Measurements from ENCODE around the gene DGKD. TPM values are rescaled to one million over a fixed set of nuclear protein-coding genes. Genes with fewer than 3 reads are reported as not detected.

DGKD gene
- total RNA-seq, 2 donors from 2014 or later = 148 to 170 TPM

DNA sequence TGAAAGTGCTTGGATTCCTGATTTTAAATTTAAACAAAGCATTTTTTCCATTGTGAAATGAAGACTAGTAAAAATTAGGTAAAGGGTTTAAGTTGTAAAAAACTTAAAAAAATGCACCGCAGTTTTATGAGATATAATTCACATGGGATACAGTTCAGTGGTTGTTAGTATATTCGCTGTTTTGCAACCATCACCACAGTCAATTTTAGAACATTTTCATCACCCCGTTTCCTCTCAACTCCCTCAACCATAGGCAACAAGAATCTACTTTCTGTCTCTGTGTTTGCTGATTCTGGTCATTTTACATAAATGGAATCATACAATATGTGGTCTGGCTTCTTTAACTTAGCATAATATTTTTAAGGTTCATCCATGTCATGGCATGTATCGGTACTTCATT, 4.0 kb downstream of the DGKD start:
- Mint-ChIP-seq H3K4me3 (no peak overlapping the region), H3K36me3 (ENCODE audit: low read depth) (peaks cover 11% of the 10 kb centered on the region), H3K4me1 (peaks cover 55% of the 10 kb centered on the region), H3K27me3 (no peaks in the 10 kb centered on the region), H3K27ac (peak overlapping the region; percentile 9)
- DNase-seq = no peak
- H3K9me3 ChIP-seq (ENCODE audit: control insufficient read depth, low read length, poor library complexity, severe bottlenecking) = no peaks in the 10 kb centered on the region
- ATAC-seq = no peak

- no peak for DNase-seq
Observed at GRCh38 chr2:233358947-233359346, 4.7 kb downstream of the DGKD start.

DNA sequence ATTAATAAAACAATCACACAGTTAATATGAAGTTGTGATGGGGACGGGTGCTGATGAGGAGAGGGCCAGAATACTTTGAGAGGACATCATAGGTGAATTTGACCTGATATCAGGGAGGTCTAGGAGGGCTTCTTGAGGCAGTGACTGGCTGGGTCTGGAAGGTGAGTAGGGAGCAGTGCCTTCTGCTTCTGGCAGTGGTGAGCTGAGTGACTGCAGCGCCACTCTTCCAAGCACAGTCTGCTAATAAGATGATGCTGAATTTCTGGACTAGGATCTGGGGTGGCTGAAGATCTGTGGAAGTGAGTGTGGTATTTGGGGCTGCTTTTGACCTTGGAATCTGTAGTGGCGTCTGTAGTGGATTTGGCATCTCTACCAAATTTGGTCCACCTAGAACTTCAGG, 5.5 kb downstream of the DGKD start:
- Mint-ChIP-seq H3K27me3 (no peaks in the 10 kb centered on the region), H3K27ac (peak overlapping the region; percentile 83), H3K36me3 (ENCODE audit: low read depth) (peaks cover 9% of the 10 kb centered on the region), H3K4me3 (peak overlapping the region; percentile 9), H3K4me1 (peaks cover 49% of the 10 kb centered on the region)
- peaks cover 5% of the 10 kb centered on the region for H3K9me3 ChIP-seq (ENCODE audit: control insufficient read depth, low read length, poor library complexity, severe bottlenecking)
- no peak for DNase-seq
- no peak for ATAC-seq

More at GRCh38 chr2:233358947-233359346, 4.7 kb downstream of the DGKD start:
- Mint-ChIP-seq H3K4me1 (peaks cover 50% of the 10 kb centered on the region), H3K27ac (peak overlapping the region; percentile 9), H3K27me3 (no peaks in the 10 kb centered on the region), H3K36me3 (ENCODE audit: low read depth) (peaks cover 9% of the 10 kb centered on the region), H3K4me3 (no peak overlapping the region)
- ATAC-seq = no peak
- H3K9me3 ChIP-seq (ENCODE audit: control insufficient read depth, low read length, poor library complexity, severe bottlenecking) = peaks cover 5% of the 10 kb centered on the region

DNA sequence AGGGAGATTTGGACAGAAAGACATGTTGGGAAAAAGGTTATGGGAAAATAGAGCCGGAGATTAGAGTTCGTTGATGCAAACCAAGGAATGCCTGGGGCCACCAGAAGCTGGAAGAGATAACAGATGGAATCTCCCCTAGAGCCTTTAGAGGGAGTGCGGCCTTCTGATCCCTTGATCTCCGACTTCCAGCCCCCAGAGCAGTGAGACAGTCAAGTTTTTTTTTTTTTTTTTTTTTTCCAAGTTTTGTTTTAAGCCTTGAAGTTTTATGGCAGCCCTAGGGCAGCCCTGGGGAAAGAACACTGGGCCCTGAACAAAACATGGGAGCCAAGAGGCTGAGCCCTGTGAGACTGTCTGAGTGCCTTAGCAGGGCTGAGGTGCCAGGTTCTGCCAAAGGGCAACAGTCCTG, 6.5 kb downstream of the DGKD start:
- Mint-ChIP-seq H3K4me3 (no peak overlapping the region), H3K4me1 (peaks cover 41% of the 10 kb centered on the region), H3K36me3 (ENCODE audit: low read depth) (peaks cover 8% of the 10 kb centered on the region), H3K27me3 (no peaks in the 10 kb centered on the region), H3K27ac (peak overlapping the region; percentile 83)
- no peak for DNase-seq
- peaks cover 5% of the 10 kb centered on the region for H3K9me3 ChIP-seq (ENCODE audit: control insufficient read depth, low read length, poor library complexity, severe bottlenecking)
- no peak for ATAC-seq

GRCh38 chr2:233361297-233361696, 7.0 kb downstream of the DGKD start:
- no peaks in the 10 kb centered on the region for H3K27me3 Mint-ChIP-seq
- H3K36me3 Mint-ChIP-seq (ENCODE audit: low read depth) = peaks cover 6% of the 10 kb centered on the region
- H3K9me3 ChIP-seq (ENCODE audit: control insufficient read depth, low read length, poor library complexity, severe bottlenecking) = peaks cover 5% of the 10 kb centered on the region
- no peak for DNase-seq
- H3K4me3 Mint-ChIP-seq = no peak overlapping the region
- H3K4me1 Mint-ChIP-seq = peaks cover 41% of the 10 kb centered on the region
- no peak for ATAC-seq
- peak overlapping the region; percentile 83 for H3K27ac Mint-ChIP-seq

DNA sequence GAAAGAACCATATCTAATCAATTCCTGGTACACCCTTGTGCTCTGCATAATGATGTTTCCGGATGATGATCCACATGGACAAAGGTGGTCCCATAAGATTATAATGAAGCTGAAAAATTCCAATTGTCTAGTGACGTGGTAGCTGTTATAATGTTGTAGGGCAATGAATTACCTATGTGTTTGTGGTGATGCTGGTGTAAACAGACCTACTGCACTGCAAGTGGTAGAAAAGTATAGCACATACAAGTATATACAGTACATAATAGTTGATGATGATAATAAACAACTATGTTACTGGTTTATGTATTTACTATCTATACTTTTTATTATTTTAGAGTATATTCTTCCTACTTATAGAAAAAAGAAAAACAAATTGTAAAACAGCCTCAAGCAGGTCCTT, 8.4 kb downstream of the DGKD start:
- ATAC-seq (no peak), DNase-seq (no peak)
- H3K9me3 ChIP-seq (ENCODE audit: control insufficient read depth, low read length, poor library complexity, severe bottlenecking) = peaks cover 5% of the 10 kb centered on the region
- H3K27ac Mint-ChIP-seq = no peak overlapping the region
- H3K4me3 Mint-ChIP-seq = no peak overlapping the region
- peaks cover 9% of the 10 kb centered on the region for H3K36me3 Mint-ChIP-seq (ENCODE audit: low read depth)
- peaks cover 37% of the 10 kb centered on the region for H3K4me1 Mint-ChIP-seq
- no peaks in the 10 kb centered on the region for H3K27me3 Mint-ChIP-seq

GRCh38 chr2:233363744-233364235, 9.5 kb downstream of the DGKD start:
- Mint-ChIP-seq H3K27ac (no peak overlapping the region), H3K4me1 (peaks cover 32% of the 10 kb centered on the region)
- no peak for ATAC-seq

GRCh38 chr2:233365861-233366520, 11.7 kb downstream of the DGKD start:
- ATAC-seq = no peak
- Mint-ChIP-seq H3K27ac (peak overlapping the region; percentile 89), H3K4me3 (no peak overlapping the region), H3K27me3 (no peaks in the 10 kb centered on the region), H3K36me3 (ENCODE audit: low read depth) (peaks cover 5% of the 10 kb centered on the region), H3K4me1 (peaks cover 29% of the 10 kb centered on the region)
- DNase-seq = no peak
- H3K9me3 ChIP-seq (ENCODE audit: control insufficient read depth, low read length, poor library complexity, severe bottlenecking) = peaks cover 5% of the 10 kb centered on the region

More at GRCh38 chr2:233363744-233364235, 9.5 kb downstream of the DGKD start:
- Mint-ChIP-seq H3K36me3 (ENCODE audit: low read depth) (peaks cover 9% of the 10 kb centered on the region), H3K4me3 (no peak overlapping the region), H3K27me3 (no peaks in the 10 kb centered on the region)
- no peak for DNase-seq
- peaks cover 5% of the 10 kb centered on the region for H3K9me3 ChIP-seq (ENCODE audit: control insufficient read depth, low read length, poor library complexity, severe bottlenecking)

DNA sequence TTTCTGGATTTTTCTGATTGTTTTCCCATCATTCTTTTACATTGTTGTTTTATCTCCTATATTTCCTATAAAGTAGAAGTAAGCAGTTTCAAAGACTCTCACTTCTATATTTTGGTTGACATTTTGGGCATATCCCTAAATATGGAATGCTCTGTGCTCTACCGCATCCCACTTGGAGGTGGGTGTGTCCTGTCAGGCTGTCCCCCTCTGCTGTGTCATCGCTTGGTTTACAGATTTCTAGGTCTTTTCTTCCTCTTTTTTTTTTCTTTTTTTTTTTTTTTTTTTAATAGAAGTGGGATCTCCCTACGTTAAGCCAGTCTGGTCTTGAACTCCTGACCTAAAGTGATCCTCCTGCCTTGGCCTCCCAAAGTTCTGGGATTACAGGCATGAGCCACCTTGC, 13.3 kb downstream of the DGKD start:
- Mint-ChIP-seq H3K27me3 (no peaks in the 10 kb centered on the region), H3K36me3 (ENCODE audit: low read depth) (peaks cover 5% of the 10 kb centered on the region), H3K4me3 (no peak overlapping the region), H3K4me1 (peaks cover 30% of the 10 kb centered on the region), H3K27ac (no peak overlapping the region)
- peaks cover 5% of the 10 kb centered on the region for H3K9me3 ChIP-seq (ENCODE audit: control insufficient read depth, low read length, poor library complexity, severe bottlenecking)
- DNase-seq = no peak
- no peak for ATAC-seq

- ATAC-seq = no peak
- no peak overlapping the region for H3K27ac Mint-ChIP-seq
Observed at GRCh38 chr2:233368756-233369155, 14.5 kb downstream of the DGKD start.

GRCh38 chr2:233369462-233369861, 15.2 kb downstream of the DGKD start:
- DNase-seq (no peak), ATAC-seq (no peak)
- Mint-ChIP-seq H3K27me3 (no peaks in the 10 kb centered on the region), H3K4me1 (peaks cover 35% of the 10 kb centered on the region), H3K36me3 (ENCODE audit: low read depth) (peaks cover 7% of the 10 kb centered on the region), H3K27ac (no peak overlapping the region), H3K4me3 (peak overlapping the region; percentile 19)
- no peaks in the 10 kb centered on the region for H3K9me3 ChIP-seq (ENCODE audit: control insufficient read depth, low read length, poor library complexity, severe bottlenecking)

More at GRCh38 chr2:233368756-233369155, 14.5 kb downstream of the DGKD start:
- H3K4me3 Mint-ChIP-seq = no peak overlapping the region
- H3K36me3 Mint-ChIP-seq (ENCODE audit: low read depth) = peaks cover 7% of the 10 kb centered on the region
- no peaks in the 10 kb centered on the region for H3K27me3 Mint-ChIP-seq
- peaks cover 35% of the 10 kb centered on the region for H3K4me1 Mint-ChIP-seq
- no peak for DNase-seq
- H3K9me3 ChIP-seq (ENCODE audit: control insufficient read depth, low read length, poor library complexity, severe bottlenecking) = peaks cover under 1% of the 10 kb centered on the region

DNA sequence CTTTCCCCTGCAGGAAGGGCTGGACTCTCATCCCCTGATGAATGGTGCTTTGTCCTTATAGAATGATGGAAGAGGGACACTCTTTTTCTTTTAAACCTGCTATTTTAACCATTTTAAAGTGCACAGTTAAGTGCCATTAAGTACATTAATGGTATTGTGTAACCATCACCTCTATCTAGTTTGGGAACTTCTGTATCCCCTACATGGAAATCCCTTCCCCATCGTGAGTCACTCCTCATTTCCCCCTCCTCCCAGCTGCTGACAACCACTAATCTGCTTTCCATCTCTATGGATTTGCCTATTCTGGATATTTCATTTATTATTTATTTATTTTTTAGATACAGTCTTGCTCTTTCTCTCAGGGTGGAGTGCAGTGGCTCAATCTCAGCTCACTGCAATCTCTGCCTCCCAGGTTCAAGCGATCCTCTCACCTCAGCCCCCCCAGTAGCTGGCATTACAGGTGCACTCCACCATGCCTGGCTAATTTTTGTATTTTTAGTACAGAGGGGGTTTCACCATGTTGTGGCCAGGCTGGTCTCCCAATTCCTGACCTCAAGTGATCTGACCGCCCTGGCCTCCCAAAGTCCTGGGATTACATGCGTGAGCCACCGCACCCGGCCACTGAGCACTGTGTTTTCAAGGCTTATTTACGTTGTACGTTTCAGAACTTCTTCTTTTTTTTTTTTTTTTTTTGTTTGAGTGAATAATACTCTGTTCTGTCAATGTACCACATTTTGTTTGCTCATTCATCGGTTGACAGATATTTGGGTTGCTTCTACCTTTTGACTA, 15.8 kb downstream of the DGKD start:
- ATAC-seq = no peak

GRCh38 chr2:233371641-233372040, 17.3 kb downstream of the DGKD start:
- ATAC-seq = no peak
- no peak for DNase-seq
- Mint-ChIP-seq H3K4me3 (no peak overlapping the region), H3K36me3 (ENCODE audit: low read depth) (peaks cover 7% of the 10 kb centered on the region), H3K4me1 (peaks cover 32% of the 10 kb centered on the region), H3K27me3 (no peaks in the 10 kb centered on the region), H3K27ac (peak overlapping the region; percentile 14)
- no peaks in the 10 kb centered on the region for H3K9me3 ChIP-seq (ENCODE audit: control insufficient read depth, low read length, poor library complexity, severe bottlenecking)

More for the DNA sequence above, 15.8 kb downstream of the DGKD start:
- Mint-ChIP-seq H3K27me3 (no peaks in the 10 kb centered on the region), H3K4me1 (peaks cover 35% of the 10 kb centered on the region), H3K27ac (no peak overlapping the region), H3K36me3 (ENCODE audit: low read depth) (peaks cover 7% of the 10 kb centered on the region), H3K4me3 (peak overlapping the region; percentile 19)
- DNase-seq = no peak
- no peaks in the 10 kb centered on the region for H3K9me3 ChIP-seq (ENCODE audit: control insufficient read depth, low read length, poor library complexity, severe bottlenecking)

All from T-helper 17 cell (primary cell).